Measurements from ENCODE around the gene TCEANC2. TPM values are rescaled to one million over a fixed set of nuclear protein-coding genes. Genes with fewer than 3 reads are reported as not detected.
"Not testable (repeated sequence)": the region's sequence is repeated elsewhere in the genome, so short reads cannot be mapped to it uniquely, and the experiment has no call there.

The TCEANC2 gene
- total RNA-seq, 5 donors from 2014 or later (not counting 1 experiment from before 2014, with no cell fraction given) = 5.9 to 12.8 (median 9.7) TPM

GRCh38 chr1:54024811-54025210 is 28.6 kb upstream of the TCEANC2 start:
- H3K27ac Mint-ChIP-seq; H3K4me3 Mint-ChIP-seq; H3K27me3 Mint-ChIP-seq; H3K27me3 ChIP-seq (replicated peaks in 1 of 2; ENCODE audit: control insufficient read depth in 2 of 2, extremely low read depth in 1 of 2, insufficient read depth in 2 of 2, low read length in 1 of 2); CTCF ChIA-PET; H3K36me3 ChIP-seq (ENCODE audit: control insufficient read depth in 2 of 2, extremely low read depth in 1 of 2, insufficient read depth in 1 of 2, low read length in 1 of 2); DNase-seq; H3K4me3 ChIP-seq (ENCODE audit: control insufficient read depth in 1 of 2, extremely low read depth in 1 of 2, low read length in 1 of 2); H3K9me3 ChIP-seq; POLR2A ChIA-PET; H3K9me3 Mint-ChIP-seq; H3K4me1 Mint-ChIP-seq; H3K36me3 Mint-ChIP-seq; ATAC-seq (replicated peaks in 1 of 4); H3K27ac ChIP-seq (ENCODE audit: low read length); H3K4me1 ChIP-seq (ENCODE audit: control insufficient read depth in 1 of 2, extremely low read depth in 1 of 2, insufficient read depth in 2 of 2, low read length in 2 of 2): not testable (repeated sequence)
- WGBS (ENCODE audit: insufficient coverage) = no CpG with 5 or more reads among the region's 1 CpG

DNA sequence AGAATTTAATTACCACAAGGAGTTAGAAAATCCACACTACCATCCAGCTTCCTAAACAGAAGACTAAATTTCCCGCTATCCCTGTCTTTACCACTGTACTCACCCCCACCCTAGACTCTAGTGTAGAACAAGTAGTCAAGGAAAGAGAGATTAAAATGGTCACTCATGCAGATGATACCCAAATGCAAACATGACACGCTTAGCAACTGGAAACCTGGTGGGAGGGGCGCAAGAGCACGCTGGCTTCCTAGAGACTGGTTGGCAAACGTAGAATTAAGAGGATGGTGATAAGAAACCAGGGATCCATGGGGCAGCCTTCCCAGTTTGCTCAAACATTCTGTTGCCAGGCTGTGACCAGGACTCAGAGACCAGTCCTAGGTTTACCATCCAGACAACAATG is 25.6 kb upstream of the TCEANC2 start:
- H3K9me3 ChIP-seq = no peaks in the 10 kb centered on the region
- no peaks in the 10 kb centered on the region for H3K4me1 ChIP-seq (ENCODE audit: control insufficient read depth in 1 of 2, extremely low read depth in 1 of 2, insufficient read depth in 2 of 2, low read length in 2 of 2)
- Mint-ChIP-seq H3K4me1 (peaks cover 0 to 6% (median 0%) of the 10 kb centered on the region in 3 donors), H3K27me3 (no peaks in the 10 kb centered on the region), H3K36me3 (peaks cover 20% of the 10 kb centered on the region), H3K4me3 (no peak overlapping the region), H3K9me3 (no peaks in the 10 kb centered on the region), H3K27ac (no peak overlapping the region)
- ATAC-seq (replicated peaks in 1 of 4) (no peak), DNase-seq (no peak)
- no peaks in the 10 kb centered on the region for H3K27me3 ChIP-seq (replicated peaks in 1 of 2; ENCODE audit: control insufficient read depth in 2 of 2, extremely low read depth in 1 of 2, insufficient read depth in 2 of 2, low read length in 1 of 2)
- ChIA-PET CTCF (no interaction called here), POLR2A (no interaction called here)
- no peak overlapping the region for H3K4me3 ChIP-seq (ENCODE audit: control insufficient read depth in 1 of 2, extremely low read depth in 1 of 2, low read length in 1 of 2)
- peaks cover 0 to 16% of the 10 kb centered on the region in 2 donors for H3K36me3 ChIP-seq (ENCODE audit: control insufficient read depth in 2 of 2, extremely low read depth in 1 of 2, insufficient read depth in 1 of 2, low read length in 1 of 2)
- H3K27ac ChIP-seq (ENCODE audit: low read length) = no peak overlapping the region
- 98% methylated on average over 4 of the region's 5 CpGs for WGBS (ENCODE audit: insufficient coverage)

GRCh38 chr1:54028306-54029251 is 24.8 kb upstream of the TCEANC2 start:
- peaks cover 0 to 6% (median 0%) of the 10 kb centered on the region in 3 donors for H3K4me1 Mint-ChIP-seq
- H3K9me3 Mint-ChIP-seq = no peaks in the 10 kb centered on the region
- DNase-seq (no peak), ATAC-seq (replicated peaks in 1 of 4) (no peak)
- Histone ChIP-seq H3K4me3 (ENCODE audit: control insufficient read depth in 1 of 2, extremely low read depth in 1 of 2, low read length in 1 of 2) (no peak overlapping the region), H3K9me3 (no peaks in the 10 kb centered on the region), H3K27ac (ENCODE audit: low read length) (no peak overlapping the region), H3K27me3 (replicated peaks in 1 of 2; ENCODE audit: control insufficient read depth in 2 of 2, extremely low read depth in 1 of 2, insufficient read depth in 2 of 2, low read length in 1 of 2) (no peaks in the 10 kb centered on the region), H3K4me1 (ENCODE audit: control insufficient read depth in 1 of 2, extremely low read depth in 1 of 2, insufficient read depth in 2 of 2, low read length in 2 of 2) (no peaks in the 10 kb centered on the region), H3K36me3 (ENCODE audit: control insufficient read depth in 2 of 2, extremely low read depth in 1 of 2, insufficient read depth in 1 of 2, low read length in 1 of 2) (peaks cover 0 to 22% of the 10 kb centered on the region in 2 donors)
- WGBS (ENCODE audit: insufficient coverage) = 100% methylated on average over 2 of the region's 3 CpGs
- no peak overlapping the region for H3K4me3 Mint-ChIP-seq
- ChIA-PET CTCF (no interaction called here), POLR2A (no interaction called here)
- no peaks in the 10 kb centered on the region for H3K27me3 Mint-ChIP-seq
- H3K36me3 Mint-ChIP-seq = peaks cover 20% of the 10 kb centered on the region
- H3K27ac Mint-ChIP-seq = peak overlapping the region in 1 of 2 donors; percentile 7

- no peak for DNase-seq
- CTCF ChIA-PET = no interaction called here
- H3K4me3 Mint-ChIP-seq = no peak overlapping the region
- no peak for ATAC-seq (replicated peaks in 1 of 4)
- H3K27ac Mint-ChIP-seq = peak overlapping the region in 1 of 2 donors; percentile 17
- Histone ChIP-seq H3K4me3 (ENCODE audit: control insufficient read depth in 1 of 2, extremely low read depth in 1 of 2, low read length in 1 of 2) (no peak overlapping the region), H3K4me1 (ENCODE audit: control insufficient read depth in 1 of 2, extremely low read depth in 1 of 2, insufficient read depth in 2 of 2, low read length in 2 of 2) (no peaks in the 10 kb centered on the region), H3K9me3 (no peaks in the 10 kb centered on the region), H3K27ac (ENCODE audit: low read length) (no peak overlapping the region), H3K36me3 (ENCODE audit: control insufficient read depth in 2 of 2, extremely low read depth in 1 of 2, insufficient read depth in 1 of 2, low read length in 1 of 2) (peaks cover 2 to 91% of the 10 kb centered on the region in 2 donors), H3K27me3 (replicated peaks in 1 of 2; ENCODE audit: control insufficient read depth in 2 of 2, extremely low read depth in 1 of 2, insufficient read depth in 2 of 2, low read length in 1 of 2) (no peaks in the 10 kb centered on the region)
- POLR2A ChIA-PET = interaction anchor here in 1 of 2 donors (0.7 kb wide), 1 partner anchor 212 kb away, joined by 4 read pairs; no protein-coding TSS in a partner anchor
- H3K4me1 Mint-ChIP-seq = peaks cover 4 to 9% (median 4%) of the 10 kb centered on the region in 3 donors
- peaks cover 50% of the 10 kb centered on the region for H3K36me3 Mint-ChIP-seq
- H3K27me3 Mint-ChIP-seq = no peaks in the 10 kb centered on the region
- H3K9me3 Mint-ChIP-seq = no peaks in the 10 kb centered on the region
These were observed 15.9 kb upstream of the TCEANC2 start for GRCh38 chr1:54037476-54037875.

GRCh38 chr1:54041806-54042205 is 11.6 kb upstream of the TCEANC2 start:
- no peak for ATAC-seq (replicated peaks in 1 of 4)
- H3K27me3 ChIP-seq (replicated peaks in 1 of 2; ENCODE audit: control insufficient read depth in 2 of 2, extremely low read depth in 1 of 2, insufficient read depth in 2 of 2, low read length in 1 of 2) = no peaks in the 10 kb centered on the region
- H3K27ac ChIP-seq (ENCODE audit: low read length) = no peak overlapping the region
- peaks cover 0 to 82% of the 10 kb centered on the region in 2 donors for H3K36me3 ChIP-seq (ENCODE audit: control insufficient read depth in 2 of 2, extremely low read depth in 1 of 2, insufficient read depth in 1 of 2, low read length in 1 of 2)
- no CpG with 5 or more reads among the region's 1 CpG for WGBS (ENCODE audit: insufficient coverage)
- Mint-ChIP-seq H3K9me3 (no peaks in the 10 kb centered on the region), H3K27me3 (no peaks in the 10 kb centered on the region), H3K4me1 (peaks cover 23 to 28% (median 23%) of the 10 kb centered on the region in 3 donors), H3K36me3 (peaks cover 51% of the 10 kb centered on the region), H3K4me3 (no peak overlapping the region), H3K27ac (no peak overlapping the region)
- ChIA-PET CTCF (no interaction called here), POLR2A (interaction anchor here in 1 of 2 donors (0.7 to 1.1 kb wide), 2 partner anchors 9 to 10 kb away, joined by 3 read pairs; no protein-coding TSS in a partner anchor)
- H3K9me3 ChIP-seq = no peaks in the 10 kb centered on the region
- no peaks in the 10 kb centered on the region for H3K4me1 ChIP-seq (ENCODE audit: control insufficient read depth in 1 of 2, extremely low read depth in 1 of 2, insufficient read depth in 2 of 2, low read length in 2 of 2)
- no peak overlapping the region for H3K4me3 ChIP-seq (ENCODE audit: control insufficient read depth in 1 of 2, extremely low read depth in 1 of 2, low read length in 1 of 2)
- DNase-seq = no peak

DNA sequence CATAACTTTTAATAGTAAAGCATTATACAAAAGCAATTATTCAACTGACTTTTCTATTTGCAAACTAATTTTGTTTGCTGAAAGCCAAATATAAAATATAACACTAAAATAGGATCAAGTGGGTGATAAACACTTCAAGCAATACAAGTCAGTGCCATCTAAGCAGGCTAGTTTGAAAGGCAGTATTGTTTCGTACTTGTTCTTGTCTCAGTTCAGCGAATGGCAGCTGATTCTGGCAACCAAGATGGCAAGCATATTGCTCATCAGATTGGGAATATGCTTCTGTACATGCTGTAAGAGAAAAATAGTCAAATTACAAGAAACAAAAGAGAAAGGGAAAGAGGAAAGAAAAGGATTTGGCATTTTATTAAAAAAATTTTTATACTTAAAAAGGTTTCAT is 7.9 kb upstream of the TCEANC2 start:
- H3K27ac Mint-ChIP-seq = no peak overlapping the region
- H3K36me3 ChIP-seq (ENCODE audit: control insufficient read depth in 2 of 2, extremely low read depth in 1 of 2, insufficient read depth in 1 of 2, low read length in 1 of 2) = peaks cover 0 to 55% of the 10 kb centered on the region in 2 donors
- no CpG with 5 or more reads among the region's 2 CpGs for WGBS (ENCODE audit: insufficient coverage)

More for the DNA sequence above, 7.9 kb upstream of the TCEANC2 start:
- no peak overlapping the region for H3K27ac ChIP-seq (ENCODE audit: low read length)
- ATAC-seq (replicated peaks in 1 of 4) (no peak), DNase-seq (no peak)
- H3K36me3 Mint-ChIP-seq = peaks cover 33% of the 10 kb centered on the region
- CTCF ChIA-PET = no interaction called here
- H3K4me3 Mint-ChIP-seq = no peak overlapping the region
- no peaks in the 10 kb centered on the region for H3K9me3 ChIP-seq
- no peaks in the 10 kb centered on the region for H3K27me3 Mint-ChIP-seq
- H3K4me1 ChIP-seq (ENCODE audit: control insufficient read depth in 1 of 2, extremely low read depth in 1 of 2, insufficient read depth in 2 of 2, low read length in 2 of 2) = peaks cover 7 to 15% of the 10 kb centered on the region in 2 experiments
- H3K4me3 ChIP-seq (ENCODE audit: control insufficient read depth in 1 of 2, extremely low read depth in 1 of 2, low read length in 1 of 2) = no peak overlapping the region
- POLR2A ChIA-PET = interaction anchor here in 1 of 2 donors (0.5 kb wide), 1 partner anchor 1066 kb away, joined by 3 read pairs; no protein-coding TSS in a partner anchor
- H3K9me3 Mint-ChIP-seq = no peaks in the 10 kb centered on the region
- H3K27me3 ChIP-seq (replicated peaks in 1 of 2; ENCODE audit: control insufficient read depth in 2 of 2, extremely low read depth in 1 of 2, insufficient read depth in 2 of 2, low read length in 1 of 2) = no peaks in the 10 kb centered on the region
- peaks cover 42 to 49% (median 48%) of the 10 kb centered on the region in 3 donors for H3K4me1 Mint-ChIP-seq

Measured in T-cell (primary cell).